Caki2 (cell line): Measurements from ENCODE around the gene CCDC63. TPM values are rescaled to one million over a fixed set of nuclear protein-coding genes. Genes with fewer than 3 reads are reported as not detected.

Experiments
- DNase-seq: peaks from one replicate; pipeline ENCODE4 v3.0.0-alpha.2; 2015; ENCODE audit warnings: low read depth
- in situ Hi-C: cut with HindIII; loops from 2 replicates; pipeline ENCODE4 v1.10.0; 2016; ENCODE audit warnings: low sequenced_read_pairs, low pct_unique_long_range_greater_than_20kb, mixed read lengths
- total RNA-seq: library from RNA; depleted of rRNA; stranded (reverse); fragments of >200 nt; shearing (Covaris generic); gene quantifications from 2 replicates; pipeline ENCODE4 v1.2.3, GENCODE V29; 2014; ENCODE audit warnings: low replicate concordance

Gene CCDC63
- total RNA-seq, 1 experiment from 2014 or later = not detected

GRCh38 chr12:110865521-110865920 lies 18.7 kb downstream of the CCDC63 start:
- no peak for DNase-seq
- in situ Hi-C loops = no loop called here

- DNase-seq = no peak
- in situ Hi-C loops = no loop called here
Measured at GRCh38 chr12:110869026-110869425, 22.2 kb downstream of the CCDC63 start.

GRCh38 chr12:110869803-110870202 lies 23.0 kb downstream of the CCDC63 start:
- DNase-seq = no peak
- in situ Hi-C loops = no loop called here

- in situ Hi-C loops = no loop called here
- DNase-seq = no peak
Measured at GRCh38 chr12:110872100-110872499, 25.3 kb downstream of the CCDC63 start.

- in situ Hi-C loops = no loop called here
- DNase-seq = no peak
Measured at GRCh38 chr12:110874351-110874750, 27.6 kb downstream of the CCDC63 start.

GRCh38 chr12:110874781-110875180 lies 28.0 kb downstream of the CCDC63 start:
- in situ Hi-C loops = no loop called here
- no peak for DNase-seq

- in situ Hi-C loops = no loop called here
- no peak for DNase-seq
Measured at GRCh38 chr12:110880651-110881050, 33.9 kb downstream of the CCDC63 start.

- in situ Hi-C loops = no loop called here
- no peak for DNase-seq
Measured at GRCh38 chr12:110883251-110883650, 36.5 kb downstream of the CCDC63 start.

GRCh38 chr12:110885152-110885840 lies 38.5 kb downstream of the CCDC63 start:
- no peak for DNase-seq
- in situ Hi-C loops = no loop called here

- DNase-seq = no peak
- in situ Hi-C loops = no loop called here
Measured at GRCh38 chr12:110888256-110888991, 41.6 kb downstream of the CCDC63 start.

- no peak for DNase-seq
- in situ Hi-C loops = no loop called here
Measured at GRCh38 chr12:110889361-110889760, 42.6 kb downstream of the CCDC63 start.

GRCh38 chr12:110893956-110894355 lies 47.2 kb downstream of the CCDC63 start:
- no peak for DNase-seq
- in situ Hi-C loops = no loop called here

GRCh38 chr12:110896559-110896958 lies 49.8 kb downstream of the CCDC63 start:
- in situ Hi-C loops = no loop called here
- no peak for DNase-seq

GRCh38 chr12:110901401-110901800 lies 54.6 kb downstream of the CCDC63 start:
- in situ Hi-C loops = no loop called here
- DNase-seq = no peak

GRCh38 chr12:110903511-110903910 lies 56.7 kb downstream of the CCDC63 start:
- in situ Hi-C loops = no loop called here
- no peak for DNase-seq

- no peak for DNase-seq
- in situ Hi-C loops = no loop called here
Measured at GRCh38 chr12:110906083-110906482, 59.3 kb downstream of the CCDC63 start.

- in situ Hi-C loops = no loop called here
- no peak for DNase-seq
Measured at GRCh38 chr12:110906516-110906915, 59.7 kb downstream of the CCDC63 start.

GRCh38 chr12:110906985-110907384 lies 60.2 kb downstream of the CCDC63 start:
- in situ Hi-C loops = no loop called here
- DNase-seq = no peak

GRCh38 chr12:110907583-110907982 lies 60.8 kb downstream of the CCDC63 start:
- DNase-seq = no peak
- in situ Hi-C loops = no loop called here
